CD4-positive, alpha-beta memory T cell (primary cell): ENCODE results near the gene TIMM22. TPM values are rescaled to one million over a fixed set of nuclear protein-coding genes. Genes with fewer than 3 reads are reported as not detected.
"Not testable (repeated sequence)": the region's sequence is repeated elsewhere in the genome, so short reads cannot be mapped to it uniquely, and the experiment has no call there.

ENCODE experiments used
- CTCF ChIA-PET: fragments of 350-600 bp; sonication (Branson Sonifier 250); formaldehyde crosslinking; loops from one replicate; lab custom pipeline; 2021; ENCODE audit warnings: inconsistent platforms; ENCODE audit not compliant: partially characterized antibody; lab: Charles Lee
- POLR2A ChIA-PET: fragments of 350-600 bp; sonication (Branson Sonifier 250); formaldehyde crosslinking; loops from one replicate; lab custom pipeline; 2021; ENCODE audit not compliant: partially characterized antibody; lab: Charles Lee
- DNase-seq, 5 donors: peaks; one replicate each; pipeline versions ENCODE4 v3.0.0 to v3.0.0-alpha.2; 2020 to 2022; ENCODE audit warnings: mixed read lengths in 1 of 5
- H3K27ac ChIP-seq: one replicate; pipeline ENCODE4 v1.7.0; 2013; ENCODE audit warnings: low read depth, low read length
- H3K27me3 ChIP-seq: 2 replicates; pipeline ENCODE4 v1.7.0; 2013; ENCODE audit warnings: mild to moderate bottlenecking, low read length, moderate library complexity; ENCODE audit not compliant: insufficient read depth
- H3K36me3 ChIP-seq: 2 replicates; pipeline ENCODE4 v1.7.0; 2013; ENCODE audit warnings: mild to moderate bottlenecking, low read length, moderate library complexity; ENCODE audit not compliant: insufficient read depth
- H3K4me1 ChIP-seq: 2 replicates; pipeline ENCODE4 v1.7.0; 2013; ENCODE audit warnings: mild to moderate bottlenecking, low read length, moderate library complexity; ENCODE audit not compliant: insufficient read depth
- H3K4me3 ChIP-seq, 2 donors: one replicate each; pipeline ENCODE4 v1.7.0; 2013; ENCODE audit warnings: low read length in 2 of 2, mild to moderate bottlenecking in 1 of 2
- H3K9me3 ChIP-seq, 2 donors: one replicate each; pipeline ENCODE4 v1.7.0; 2013; ENCODE audit warnings: low read length in 2 of 2, control low read depth in 1 of 2; ENCODE audit not compliant: control insufficient read depth in 1 of 2
- H3K27ac Mint-ChIP-seq, 7 donors: one replicate each; pipeline ENCODE4 v1.8.0; 2020 to 2021; ENCODE audit warnings: mixed read lengths in 7 of 7, mild to moderate bottlenecking in 6 of 7, inconsistent platforms in 3 of 7, moderate library complexity in 3 of 7
- H3K27me3 Mint-ChIP-seq, 2 donors: one replicate each; pipeline ENCODE4 v1.8.0; 2020 to 2021; ENCODE audit warnings: mixed read lengths in 2 of 2
- H3K36me3 Mint-ChIP-seq, 2 donors: one replicate each; pipeline ENCODE4 v1.8.0; 2020 to 2021; ENCODE audit warnings: mixed read lengths in 2 of 2, inconsistent platforms in 1 of 2, mild to moderate bottlenecking in 1 of 2
- H3K4me1 Mint-ChIP-seq, 4 donors: one replicate each; pipeline ENCODE4 v1.8.0; 2020 to 2021; ENCODE audit warnings: mixed read lengths in 4 of 4, mild to moderate bottlenecking in 1 of 4
- H3K4me3 Mint-ChIP-seq, 8 donors: one replicate each; pipeline ENCODE4 v1.8.0; 2020 to 2021; ENCODE audit warnings: mixed read lengths in 8 of 8, mild to moderate bottlenecking in 7 of 8, moderate library complexity in 6 of 8, inconsistent platforms in 3 of 8
- H3K9me3 Mint-ChIP-seq, 8 donors: one replicate each; pipeline ENCODE4 v1.8.0; 2020 to 2021; ENCODE audit warnings: mixed read lengths in 8 of 8, mild to moderate bottlenecking in 5 of 8, inconsistent platforms in 3 of 8, moderate library complexity in 1 of 8
- intact Hi-C: fragments of 100-400 bp; cut with micrococcal nuclease; formaldehyde crosslinking; loops from one replicate; pipeline ENCODE4 v1.15.1; 2023
- polyA plus RNA-seq, 2 donors: library from polyadenylated mRNA; unstranded; fragments of 300-500 nt; fragmentation: Illumina TruSeq; gene quantifications; one replicate each; pipeline ENCODE4 v1.2.3, GENCODE V29; 2021
- total RNA-seq, 2 experiments: library from RNA; stranded (reverse); gene quantifications; one replicate each; pipeline ENCODE4 v1.2.3, GENCODE V29; 2021

The TIMM22 gene
- total and polyA plus RNA-seq, 4 experiments from 2014 or later, result 12.3 to 26.3 (median 18.1) TPM

DNA sequence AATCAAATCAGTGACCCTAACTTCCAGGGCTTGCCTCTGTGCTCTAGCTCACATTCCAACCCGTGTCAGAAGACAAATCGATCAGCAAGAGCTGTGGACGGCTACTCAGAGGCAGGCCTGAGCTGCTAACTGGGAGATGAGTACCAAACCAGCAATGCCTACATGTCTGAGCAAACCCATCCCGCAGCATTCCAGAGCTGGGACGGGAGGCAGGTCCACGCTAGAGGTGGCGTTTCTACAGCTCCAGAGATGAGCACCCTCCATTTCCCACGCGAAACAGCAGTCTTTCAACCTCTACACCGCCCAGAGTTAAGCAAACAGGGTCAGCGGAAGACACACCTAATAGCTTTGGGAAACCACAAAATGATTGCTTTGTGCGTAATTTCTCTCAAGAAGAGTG, 23.9 kb upstream of the TIMM22 start:
- intact Hi-C loops, result no loop called here
- Mint-ChIP-seq H3K4me3 (peak overlapping the region in 1 of 8 donors; percentile 29), H3K27me3 (peaks cover 25 to 45% of the 10 kb centered on the region in 2 donors), H3K27ac (peak overlapping the region in 1 of 7 donors; percentile 5), H3K36me3 (no peaks in the 10 kb centered on the region), H3K9me3 (no peaks in the 10 kb centered on the region), H3K4me1 (peaks cover under 1 to 11% (median 3%) of the 10 kb centered on the region in 4 donors)
- H3K36me3 ChIP-seq, result no peaks in the 10 kb centered on the region
- no peaks in the 10 kb centered on the region for H3K9me3 ChIP-seq
- no peak overlapping the region for H3K27ac ChIP-seq
- ChIA-PET POLR2A (interaction anchor here (1.2 kb wide), 1 partner anchor 24 kb away, joined by 3 read pairs; the partner anchor contains the start of gene TIMM22), CTCF (interaction anchor here (1.4 kb wide), 1 partner anchor 8 kb away, joined by 4 read pairs; no protein-coding TSS in a partner anchor)
- peak in 1 of 5 donors; percentile 5 for DNase-seq
- no peak overlapping the region for H3K4me3 ChIP-seq
- peaks cover 3% of the 10 kb centered on the region for H3K4me1 ChIP-seq
- H3K27me3 ChIP-seq, result peaks cover 20% of the 10 kb centered on the region

DNA sequence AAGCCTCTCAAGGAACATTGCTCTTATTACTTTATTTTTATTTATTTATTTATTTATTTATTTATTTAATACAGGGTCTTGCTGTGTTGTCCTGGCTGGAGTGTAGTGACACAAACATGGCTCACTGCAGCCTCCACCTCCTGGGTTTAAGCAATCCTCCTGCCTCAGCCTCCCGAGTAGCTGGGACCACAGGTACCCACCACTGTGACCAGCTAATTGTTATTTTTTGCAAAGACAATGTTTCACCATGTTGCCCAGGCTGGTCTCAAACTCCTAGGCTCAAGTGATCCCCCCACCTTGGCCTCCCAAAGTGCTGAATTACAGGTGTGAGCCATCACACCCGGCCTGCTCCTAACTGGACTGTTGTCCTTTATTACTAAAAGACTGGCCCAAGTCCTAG, 22.2 kb upstream of the TIMM22 start:
- DNase-seq, H3K9me3 Mint-ChIP-seq, H3K4me3 ChIP-seq, H3K9me3 ChIP-seq, H3K36me3 ChIP-seq, H3K4me1 ChIP-seq, intact Hi-C loops, H3K4me3 Mint-ChIP-seq, POLR2A ChIA-PET, H3K27ac ChIP-seq, H3K36me3 Mint-ChIP-seq: not testable (repeated sequence)
- Mint-ChIP-seq H3K27ac (peak overlapping the region in 1 of 7 donors; percentile 1), H3K27me3 (peaks cover 26 to 41% of the 10 kb centered on the region in 2 donors), H3K4me1 (peaks cover 3 to 11% (median 6%) of the 10 kb centered on the region in 4 donors)
- CTCF ChIA-PET, result interaction anchor here (1.0 kb wide), 1 partner anchor 9 kb away, joined by 3 read pairs; no protein-coding TSS in a partner anchor
- H3K27me3 ChIP-seq, result peaks cover 17% of the 10 kb centered on the region

DNA sequence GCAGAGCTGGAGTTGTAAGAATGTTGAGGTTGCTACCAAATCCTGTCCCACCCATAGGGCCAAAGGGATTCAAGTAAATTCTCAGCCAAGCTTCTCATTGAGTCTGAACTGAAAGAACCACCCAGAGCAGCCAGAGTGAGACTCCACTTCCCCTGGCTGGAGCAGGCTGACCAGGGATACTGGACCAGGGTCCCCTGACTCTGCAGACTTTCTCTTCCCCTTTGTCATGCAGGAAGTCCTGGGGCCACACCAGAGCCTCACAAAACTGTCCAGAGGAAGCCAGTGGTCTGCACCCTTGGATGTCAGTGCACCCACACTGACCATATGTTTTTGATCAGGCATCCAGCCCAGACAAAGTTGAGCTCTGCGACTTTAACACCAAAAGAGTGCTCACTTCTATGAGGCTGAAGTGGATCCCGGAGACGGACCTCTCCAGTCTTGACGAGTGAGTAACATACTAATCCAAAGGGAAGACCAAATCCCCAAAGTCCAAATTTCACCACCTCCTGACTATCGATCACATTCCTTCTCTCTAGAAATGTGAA, 21.5 kb upstream of the TIMM22 start:
- intact Hi-C loops, result no loop called here
- Histone ChIP-seq H3K9me3 (no peaks in the 10 kb centered on the region), H3K4me1 (peaks cover 15% of the 10 kb centered on the region), H3K4me3 (no peak overlapping the region), H3K36me3 (no peaks in the 10 kb centered on the region), H3K27me3 (peaks cover 14% of the 10 kb centered on the region), H3K27ac (no peak overlapping the region)
- peak overlapping the region in 1 of 7 donors; percentile 1 for H3K27ac Mint-ChIP-seq
- H3K4me1 Mint-ChIP-seq, result peaks cover 3 to 12% (median 8%) of the 10 kb centered on the region in 4 donors
- H3K9me3 Mint-ChIP-seq, result no peaks in the 10 kb centered on the region
- CTCF ChIA-PET, result interaction anchor here (1.4 to 3.0 kb wide), 2 partner anchors 21 to 180 kb away, joined by 5 to 10 read pairs; partner anchors contain the start of gene TIMM22
- no peak for DNase-seq
- H3K36me3 Mint-ChIP-seq, result no peaks in the 10 kb centered on the region
- H3K4me3 Mint-ChIP-seq, result no peak overlapping the region
- POLR2A ChIA-PET, result no interaction called here
- peaks cover 25 to 35% of the 10 kb centered on the region in 2 donors for H3K27me3 Mint-ChIP-seq

DNA sequence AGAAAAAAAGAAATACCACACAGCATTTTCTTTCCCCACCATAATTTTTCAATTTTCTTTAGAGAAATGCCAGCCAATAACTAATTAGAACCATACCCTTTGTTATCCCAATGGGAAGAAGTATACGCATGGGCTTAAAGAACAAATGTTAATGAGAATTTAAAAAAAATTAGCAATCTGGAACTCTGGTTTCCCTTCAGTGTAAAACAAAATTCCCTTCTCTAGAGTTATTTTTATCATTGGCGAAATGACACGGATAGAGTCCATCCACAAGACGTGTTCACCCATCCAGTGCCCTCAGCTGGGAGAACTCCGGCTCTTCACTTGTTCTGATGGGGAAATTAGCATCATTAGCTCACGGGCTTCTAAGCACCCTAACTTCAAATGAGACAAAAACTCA, 20.6 kb upstream of the TIMM22 start:
- ChIA-PET POLR2A (interaction anchor here (2.0 kb wide), 1 partner anchor 21 kb away, joined by 4 read pairs; the partner anchor contains the start of gene TIMM22), CTCF (interaction anchor here (1.4 to 3.0 kb wide), 2 partner anchors 20 to 181 kb away, joined by 5 to 10 read pairs; partner anchors contain the start of gene TIMM22)
- Mint-ChIP-seq H3K4me3 (no peak overlapping the region), H3K36me3 (no peaks in the 10 kb centered on the region), H3K4me1 (peaks cover 7 to 21% (median 14%) of the 10 kb centered on the region in 4 donors), H3K27ac (peak overlapping the region in 1 of 7 donors; percentile 35), H3K9me3 (no peaks in the 10 kb centered on the region), H3K27me3 (peaks cover 22 to 33% of the 10 kb centered on the region in 2 donors)
- Histone ChIP-seq H3K4me1 (peaks cover 20% of the 10 kb centered on the region), H3K9me3 (no peaks in the 10 kb centered on the region), H3K27me3 (peaks cover 14% of the 10 kb centered on the region), H3K4me3 (no peak overlapping the region), H3K27ac (no peak overlapping the region), H3K36me3 (no peaks in the 10 kb centered on the region)
- intact Hi-C loops, result no loop called here
- no peak for DNase-seq

DNA sequence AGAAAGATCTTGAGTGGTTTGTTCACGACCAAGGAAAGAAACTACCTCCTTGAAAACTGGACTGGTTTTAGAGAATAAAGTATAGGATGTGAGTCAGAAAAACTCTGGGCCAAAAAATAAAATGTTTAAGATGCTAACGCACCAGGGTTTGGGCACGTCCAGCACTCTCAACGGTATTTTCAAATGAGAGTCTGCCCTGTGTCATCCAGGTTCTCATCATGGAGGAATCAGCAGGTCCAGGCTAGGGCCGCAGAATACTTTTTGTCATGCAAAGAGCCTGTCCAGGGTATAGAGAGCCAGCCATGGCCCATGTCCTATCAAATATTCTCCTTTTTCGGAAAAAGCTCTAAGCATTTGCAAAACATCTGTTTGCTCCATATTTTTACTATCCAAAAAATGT, 19.8 kb upstream of the TIMM22 start:
- H3K4me3 Mint-ChIP-seq, result peak overlapping the region in 2 of 8 donors; percentile 6 to 30
- Histone ChIP-seq H3K4me3 (no peak overlapping the region), H3K27ac (no peak overlapping the region), H3K4me1 (peaks cover 20% of the 10 kb centered on the region), H3K9me3 (no peaks in the 10 kb centered on the region), H3K36me3 (no peaks in the 10 kb centered on the region), H3K27me3 (peaks cover 14% of the 10 kb centered on the region)
- peaks cover 22 to 33% of the 10 kb centered on the region in 2 donors for H3K27me3 Mint-ChIP-seq
- ChIA-PET POLR2A (interaction anchor here (2.0 kb wide), 1 partner anchor 20 kb away, joined by 4 read pairs; the partner anchor contains the start of gene TIMM22), CTCF (interaction anchor here (3.0 kb wide), 1 partner anchor 19 kb away, joined by 10 read pairs; the partner anchor contains the start of gene TIMM22)
- peaks cover 7 to 21% (median 15%) of the 10 kb centered on the region in 4 donors for H3K4me1 Mint-ChIP-seq
- peak overlapping the region in 1 of 7 donors; percentile 35 for H3K27ac Mint-ChIP-seq
- DNase-seq, result no peak
- intact Hi-C loops, result no loop called here
- no peaks in the 10 kb centered on the region for H3K36me3 Mint-ChIP-seq
- H3K9me3 Mint-ChIP-seq, result no peaks in the 10 kb centered on the region

DNA sequence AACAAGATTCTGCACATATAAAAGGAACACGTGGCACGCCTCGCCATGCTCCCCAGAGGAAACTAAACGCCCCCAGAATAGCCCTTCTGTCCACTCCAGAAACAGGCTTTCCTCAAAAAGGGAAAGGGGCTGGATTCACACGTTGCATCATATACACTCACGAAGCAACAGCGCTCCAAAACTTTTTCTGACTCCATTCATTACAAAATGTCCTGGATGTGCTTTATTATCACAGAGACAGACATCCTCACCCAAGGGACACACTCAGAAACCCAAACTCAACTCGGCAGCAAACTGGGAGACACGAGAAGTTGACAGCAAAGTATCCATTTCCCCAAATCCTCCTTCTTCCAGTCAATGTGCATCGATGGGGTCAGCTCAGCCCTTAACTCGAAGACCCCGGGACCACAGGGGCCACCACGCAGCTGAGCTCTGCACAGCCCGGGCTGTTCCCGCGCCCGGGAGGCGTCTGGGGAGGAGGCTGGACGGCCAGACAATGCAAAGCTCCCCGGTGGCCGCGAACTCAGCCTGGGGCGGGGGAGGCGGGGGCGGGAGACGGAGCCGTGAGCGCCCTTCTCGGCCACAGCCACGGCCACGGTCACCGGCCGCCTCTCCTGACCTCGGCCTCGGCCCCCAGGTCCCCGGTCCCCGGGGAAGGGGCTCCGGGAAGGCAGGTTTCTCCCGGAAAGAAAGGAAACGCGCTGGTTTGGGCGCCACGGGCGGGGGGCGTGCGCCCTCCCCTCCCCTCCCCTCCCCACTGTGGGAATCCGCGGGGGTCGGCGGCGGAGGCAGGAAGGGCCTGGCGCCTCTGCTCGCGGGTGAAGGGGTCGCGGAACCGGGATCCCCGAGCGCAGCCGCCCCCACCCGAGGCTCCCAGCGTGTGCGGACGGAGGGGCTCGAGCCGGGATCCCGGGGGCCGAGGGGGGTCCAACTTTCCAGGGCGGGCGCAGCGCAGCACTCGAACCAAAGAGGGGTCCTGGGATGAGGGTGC, 18.5 kb upstream of the TIMM22 start:
- Histone ChIP-seq H3K4me1 (peaks cover 20% of the 10 kb centered on the region), H3K36me3 (no peaks in the 10 kb centered on the region), H3K9me3 (no peaks in the 10 kb centered on the region), H3K4me3 (no peak overlapping the region), H3K27me3 (peaks cover 14% of the 10 kb centered on the region), H3K27ac (no peak overlapping the region)
- Mint-ChIP-seq H3K4me1 (peaks cover 7 to 21% (median 15%) of the 10 kb centered on the region in 4 donors), H3K27me3 (peaks cover 22 to 29% of the 10 kb centered on the region in 2 donors), H3K4me3 (peak overlapping the region; percentile 75 to 89 (median 80)), H3K36me3 (no peaks in the 10 kb centered on the region), H3K27ac (peak overlapping the region; percentile 11 to 78 (median 59)), H3K9me3 (peaks cover 0 to 2% (median 0%) of the 10 kb centered on the region in 8 donors)
- POLR2A ChIA-PET, result interaction anchor here (1.1 kb wide), 1 partner anchor 18 kb away, joined by 3 read pairs; no protein-coding TSS in a partner anchor
- DNase-seq, result peak in 2 of 5 donors; percentile 6 to 22
- CTCF ChIA-PET, result interaction anchor here (2.8 to 3.0 kb wide), 2 partner anchors 18 to 19 kb away, joined by 10 to 30 read pairs; partner anchors contain the start of gene TIMM22
- intact Hi-C loops, result no loop called here
